HG03196 (cell line): Measurements from ENCODE around the gene CSAD.
"Not testable (repeated sequence)": the region's sequence is repeated elsewhere in the genome, so short reads cannot be mapped to it uniquely, and the experiment has no call there.

Source experiments
- ATAC-seq: cut with Tn5 transposase; IDR thresholded peaks from one replicate; pipeline ENCODE4 v1.9.1; 2021; ENCODE audit not compliant: unreplicated experiment

Gene CSAD

GRCh38 chr12:53180931-53181645, 363 bp upstream of the CSAD start:
- peak; percentile 49 for ATAC-seq

DNA sequence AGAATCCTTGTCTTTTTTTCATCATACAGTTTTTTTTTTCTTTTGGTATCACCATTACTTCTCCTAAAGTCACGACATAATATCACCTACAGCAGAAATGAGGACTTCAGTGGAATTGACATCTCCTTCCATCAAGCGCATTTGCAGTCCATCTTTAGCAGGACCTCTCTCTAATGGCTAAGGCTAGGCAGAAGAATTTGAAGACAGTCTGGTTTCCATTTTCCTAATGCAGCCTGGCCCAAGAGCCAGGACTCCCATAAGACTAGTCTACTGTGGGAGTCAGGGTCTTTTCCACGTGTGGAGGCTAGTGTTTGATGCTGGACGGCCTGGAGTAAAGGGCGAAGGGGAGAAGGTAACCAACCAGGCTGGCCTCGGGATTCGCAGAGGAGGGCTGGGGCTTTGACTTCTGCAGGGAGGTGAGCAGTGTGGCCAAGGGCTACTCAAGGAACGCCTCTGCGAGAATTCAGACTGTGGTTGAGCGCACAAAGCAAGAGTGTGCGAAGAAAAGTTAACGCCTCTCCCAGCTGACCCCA, 972 bp downstream of the CSAD start:
- peak; percentile 12 for ATAC-seq

GRCh38 chr12:53178803-53179202, 1.9 kb downstream of the CSAD start:
- not testable (repeated sequence) for ATAC-seq

- ATAC-seq = not testable (repeated sequence)
Observed at GRCh38 chr12:53177447-53177846, 3.3 kb downstream of the CSAD start.

- no peak for ATAC-seq
Observed at GRCh38 chr12:53176750-53177149, 4.0 kb downstream of the CSAD start.

DNA sequence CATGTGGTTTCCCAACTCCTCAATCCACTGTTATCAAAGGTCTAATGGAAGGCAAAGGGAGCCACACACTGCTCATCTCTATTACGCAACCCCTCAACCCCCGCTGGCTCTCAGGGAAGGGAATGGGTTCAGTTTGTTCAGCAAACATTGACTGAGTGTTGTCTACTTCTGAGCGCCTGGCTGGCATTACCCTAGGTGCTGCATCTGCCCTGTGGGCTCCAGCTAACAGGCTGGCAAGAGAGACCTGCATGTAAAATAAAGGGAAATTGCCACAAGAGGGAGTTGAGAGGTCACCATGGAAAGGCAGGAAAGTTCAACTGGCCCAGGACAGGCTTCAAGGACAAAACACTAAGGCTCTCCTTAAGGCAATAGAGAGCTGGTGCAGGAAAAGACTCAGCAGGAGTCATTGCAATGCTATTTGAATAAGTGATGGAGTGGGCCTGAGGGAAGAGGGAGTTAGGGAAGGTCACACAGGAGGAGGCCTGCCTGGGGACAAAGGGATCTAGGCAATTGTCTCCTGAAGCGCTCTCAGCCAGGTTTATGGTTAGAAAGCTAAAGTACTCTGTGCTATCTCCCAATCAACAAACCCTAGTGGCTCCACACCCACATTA, 5.7 kb downstream of the CSAD start:
- ATAC-seq = no peak

DNA sequence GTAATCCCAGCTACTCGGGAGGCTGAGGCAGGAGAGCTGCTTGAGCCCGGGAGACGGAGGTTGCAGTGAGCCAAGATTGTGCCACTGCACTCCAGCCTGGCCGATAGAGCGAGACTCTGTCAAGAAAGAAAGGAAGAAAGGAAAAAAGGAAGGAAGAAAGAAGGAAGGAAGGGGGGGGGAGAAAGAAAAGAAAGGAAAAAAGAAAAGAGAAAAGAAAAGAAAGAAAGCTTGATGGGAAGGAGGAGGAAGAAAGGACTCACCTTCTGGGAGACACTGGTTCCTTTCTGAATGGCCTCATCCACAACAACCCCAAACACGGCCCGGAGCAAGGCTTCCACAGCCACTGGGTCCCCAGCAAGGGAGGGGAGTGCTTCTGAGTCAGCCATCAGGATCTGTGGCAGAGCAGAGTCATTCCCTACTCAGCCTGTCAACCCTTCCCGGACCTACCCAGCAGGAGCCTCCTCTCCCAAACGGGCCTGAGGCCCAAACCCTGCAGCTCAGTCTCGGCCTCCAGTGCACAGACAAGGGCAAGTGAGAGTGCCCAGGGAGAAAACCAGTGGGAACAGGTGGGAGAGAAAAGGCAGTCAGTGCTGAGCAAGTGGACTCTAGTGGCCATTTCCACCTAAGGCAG, 7.5 kb downstream of the CSAD start:
- ATAC-seq = no peak

DNA sequence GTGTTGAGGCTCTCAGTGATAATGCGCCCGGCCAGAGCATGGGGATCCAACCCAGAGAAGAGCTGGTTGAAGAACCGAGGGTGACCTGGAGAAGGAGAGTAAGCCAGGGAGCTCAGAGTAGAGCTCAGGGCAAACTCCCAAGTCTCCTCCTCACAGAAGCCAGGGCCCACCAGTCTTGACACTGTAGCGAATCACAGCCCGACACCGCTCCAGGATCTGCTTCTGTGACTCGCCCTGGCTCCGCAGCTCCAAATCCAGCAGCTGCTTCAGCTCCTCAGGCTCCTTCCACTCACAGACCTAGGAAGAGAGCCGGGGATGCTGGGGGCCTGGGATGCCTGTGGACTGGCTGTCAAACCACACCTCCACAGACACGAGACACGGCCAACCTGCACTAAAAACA, 8.4 kb downstream of the CSAD start:
- no peak for ATAC-seq

DNA sequence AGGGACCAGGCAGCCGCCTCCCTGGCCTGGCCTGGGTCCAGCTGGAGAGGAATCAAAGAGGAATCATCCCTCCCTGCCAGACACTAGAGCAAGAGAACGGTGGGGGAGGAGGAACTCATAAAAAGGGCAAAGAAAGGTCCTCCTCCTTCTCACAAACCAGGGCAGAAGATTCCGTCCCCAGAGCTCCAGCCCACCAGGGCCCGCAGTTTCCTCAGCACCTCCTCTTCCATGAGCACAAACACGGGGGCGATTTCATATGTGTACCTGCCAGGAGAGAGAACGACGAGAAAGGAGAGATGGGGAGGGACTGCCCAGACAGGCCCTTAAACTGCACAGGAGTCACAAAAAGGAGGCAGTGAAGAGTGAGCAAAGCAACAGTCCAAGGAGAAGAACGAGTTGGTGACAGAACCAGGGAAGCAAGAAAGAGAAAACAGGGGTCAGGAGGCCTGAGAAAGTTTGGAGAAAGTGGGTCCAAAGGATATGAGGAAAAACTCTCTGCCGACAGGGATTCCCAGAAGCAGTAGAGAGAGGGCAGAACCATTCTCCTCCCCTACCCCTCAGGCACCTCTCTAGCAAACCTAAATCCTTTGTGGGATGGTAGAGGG, 8.9 kb downstream of the CSAD start:
- ATAC-seq = no peak

DNA sequence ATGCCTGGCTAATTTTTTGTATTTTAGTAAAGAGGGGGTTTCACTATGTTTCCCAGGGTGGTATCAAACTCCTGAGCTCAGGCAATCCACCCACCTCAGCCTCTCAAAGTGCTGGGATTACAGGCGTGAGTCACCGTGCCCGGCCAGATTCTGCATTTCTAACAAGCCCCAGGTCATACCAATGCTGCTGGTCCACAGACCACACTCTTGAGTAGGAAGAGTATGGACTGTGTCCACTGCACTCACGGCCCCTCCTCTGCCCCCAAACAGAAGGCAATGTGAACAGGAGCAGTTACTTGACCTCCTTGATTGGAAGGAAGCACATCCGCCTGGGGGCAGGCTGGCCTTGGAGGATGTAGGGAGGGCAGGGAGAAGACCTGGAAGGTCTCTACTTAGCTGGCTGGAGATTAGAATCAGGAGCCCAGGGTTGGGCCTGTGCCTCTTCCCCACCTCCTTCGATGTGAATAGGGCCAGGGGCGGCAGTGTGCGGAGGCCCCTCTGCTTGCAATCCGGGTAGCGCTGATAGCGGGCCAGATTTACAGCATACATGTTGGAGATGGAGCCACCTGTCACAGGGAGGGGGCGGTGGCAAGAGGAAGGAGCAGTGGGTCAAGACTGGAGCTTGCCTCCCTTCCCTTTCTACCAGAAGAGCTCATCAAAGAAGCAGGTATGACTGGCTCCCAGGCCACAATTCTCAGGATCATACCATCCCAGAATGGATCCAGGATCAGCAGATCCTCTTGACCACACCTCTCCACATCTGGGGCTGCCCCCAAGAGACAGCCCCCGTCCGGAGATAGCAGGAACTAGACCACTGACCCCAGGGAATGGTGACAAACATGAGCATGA, 9.6 kb downstream of the CSAD start:
- no peak for ATAC-seq

DNA sequence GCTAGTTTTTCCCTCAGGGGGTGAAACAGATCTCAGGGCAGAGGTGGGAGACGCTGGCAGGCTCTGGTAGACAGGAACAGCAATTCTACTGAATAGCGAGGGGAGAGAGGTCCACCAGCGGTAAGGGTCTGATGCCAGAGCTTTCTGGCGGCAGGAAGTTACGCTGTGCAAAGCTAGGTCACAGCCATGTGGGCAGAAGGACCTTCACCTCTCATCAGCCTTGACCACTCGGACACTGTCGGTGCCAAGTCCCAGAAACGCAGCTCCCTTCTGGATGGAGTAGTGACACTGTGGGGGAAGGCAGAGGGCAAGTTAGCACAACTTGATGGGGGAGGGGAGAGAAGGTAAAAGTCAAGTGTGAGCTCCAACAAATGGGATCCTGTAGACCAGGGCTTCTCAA, 10.5 kb downstream of the CSAD start:
- ATAC-seq = no peak

DNA sequence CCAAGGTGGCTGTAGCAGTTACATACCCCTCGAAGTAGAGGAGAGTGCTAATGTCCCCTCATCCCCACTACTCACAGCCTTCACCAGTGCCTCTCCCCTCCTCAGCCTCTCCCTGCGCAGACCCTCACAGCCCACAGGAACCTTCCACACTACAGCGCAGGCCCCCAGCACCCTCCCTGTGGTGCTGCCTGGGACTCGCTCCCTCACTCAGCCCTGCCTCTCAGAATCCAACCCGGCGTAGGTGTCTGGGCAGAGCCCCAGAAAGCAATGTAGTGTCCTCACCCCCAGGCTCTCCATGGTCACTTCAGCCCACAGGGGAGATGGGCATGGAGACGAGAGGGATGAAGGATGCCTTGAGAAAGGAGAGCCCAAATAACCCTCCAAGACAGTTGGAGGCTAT, 11.1 kb downstream of the CSAD start:
- no peak for ATAC-seq

GRCh38 chr12:53166837-53167236, 13.9 kb downstream of the CSAD start:
- no peak for ATAC-seq

DNA sequence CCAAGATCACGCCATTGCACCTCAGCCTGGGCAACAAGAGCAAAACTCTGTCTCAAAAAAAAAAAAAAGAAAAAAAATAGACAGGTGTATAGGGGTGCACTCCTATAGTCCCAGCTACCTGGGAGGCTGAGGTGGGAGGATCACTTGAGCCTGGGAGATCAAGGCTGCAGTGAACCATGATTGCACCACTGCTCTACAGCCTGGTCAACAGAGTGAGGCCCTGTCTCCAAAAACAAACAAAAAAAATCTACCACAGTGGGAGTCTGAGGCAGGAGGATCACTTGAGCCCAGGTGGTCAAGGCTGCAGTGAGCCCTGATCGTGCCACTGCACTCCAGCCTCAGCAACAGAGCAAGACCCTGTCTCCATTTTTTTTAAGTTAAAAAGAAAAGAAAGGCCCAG, 17.7 kb downstream of the CSAD start:
- ATAC-seq = not testable (repeated sequence)

DNA sequence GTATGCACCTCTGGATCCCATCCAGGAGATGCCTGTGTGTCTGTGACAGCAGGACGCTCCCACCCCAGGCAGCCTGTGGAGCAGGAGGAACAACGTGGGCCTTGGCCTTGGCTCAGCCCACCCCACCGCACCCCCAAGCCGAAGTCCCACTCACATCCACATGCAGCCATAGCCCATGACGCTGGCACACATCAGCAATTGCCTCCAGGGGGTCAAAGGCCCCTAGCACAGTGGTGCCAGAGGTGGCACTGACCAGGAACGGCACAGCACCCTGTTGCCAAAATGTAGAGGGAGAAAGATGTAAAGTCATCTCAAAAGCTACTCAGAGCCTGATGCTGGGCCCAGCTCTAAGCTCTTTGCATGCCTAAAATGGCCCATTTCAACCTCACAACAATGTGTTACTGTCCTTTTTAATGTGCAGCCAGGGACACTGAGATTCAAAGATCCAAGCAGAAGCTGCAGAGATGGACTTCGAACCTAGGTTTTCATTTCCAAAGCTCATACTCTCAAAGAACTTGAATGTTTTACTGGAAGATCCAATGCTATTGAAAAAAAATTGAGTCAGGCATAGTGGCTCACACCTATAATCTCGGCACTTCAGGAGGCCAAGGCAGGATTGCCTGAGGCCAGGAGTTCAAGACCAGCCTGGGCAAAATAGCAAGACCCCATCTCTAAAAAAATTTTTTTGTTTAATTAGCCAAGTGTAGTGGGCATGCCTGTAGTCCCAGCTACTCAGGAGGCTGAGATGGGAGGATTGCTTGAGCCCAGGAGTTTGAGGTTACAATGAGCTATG, 19.4 kb downstream of the CSAD start:
- ATAC-seq = no peak

GRCh38 chr12:53160673-53161072, 20.1 kb downstream of the CSAD start:
- no peak for ATAC-seq

DNA sequence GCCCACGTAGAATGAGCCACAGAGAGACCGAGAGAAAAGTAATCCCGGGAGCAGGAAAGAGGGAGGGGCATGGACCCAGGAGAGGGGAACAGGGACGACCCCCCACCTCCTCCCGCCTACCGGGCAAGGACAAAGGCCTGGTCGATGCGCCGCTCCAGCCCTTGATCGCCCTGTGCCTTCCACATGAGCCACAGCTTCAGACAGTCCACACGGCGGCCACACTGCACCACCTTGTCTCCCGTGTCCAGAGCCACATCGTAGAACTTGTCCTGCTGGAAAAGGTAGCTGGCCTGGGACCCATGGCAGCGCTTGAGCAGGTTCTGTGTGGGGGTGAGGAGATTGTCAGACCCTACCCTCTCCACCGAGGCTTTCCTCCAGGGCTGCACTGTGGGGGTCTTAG, 20.7 kb downstream of the CSAD start:
- ATAC-seq = no peak

GRCh38 chr12:53159195-53159839, 21.4 kb downstream of the CSAD start:
- peak; percentile 87 for ATAC-seq

- ATAC-seq = no peak
Observed at GRCh38 chr12:53152390-53152789, 28.3 kb downstream of the CSAD start.

DNA sequence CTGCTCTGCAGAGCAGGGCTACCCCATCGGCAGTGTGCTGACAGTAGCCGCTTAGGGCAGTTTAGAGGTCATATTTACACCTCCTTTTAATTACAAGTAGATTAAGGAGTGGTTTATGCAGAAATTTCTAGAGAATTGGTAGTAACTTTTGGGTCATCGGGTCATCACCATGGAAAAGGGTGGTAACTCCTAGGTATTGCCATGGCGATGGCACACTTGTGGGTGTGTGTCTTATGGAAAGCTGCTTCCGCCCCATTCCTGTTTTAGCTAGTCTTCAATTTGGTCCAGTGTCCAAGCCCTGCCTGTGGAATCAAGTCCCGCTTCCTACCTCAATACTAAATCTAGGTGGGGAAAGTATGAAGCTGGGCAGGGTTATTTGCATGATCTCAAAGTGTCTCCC, 29.7 kb downstream of the CSAD start:
- ATAC-seq = no peak
